Gastrocnemius medialis (tissue), 4 donors: ENCODE measurements around the gene HSFX4. TPM values are rescaled to one million over a fixed set of nuclear protein-coding genes. Genes with fewer than 3 reads are reported as not detected.
"Not testable (repeated sequence)": the region's sequence is repeated elsewhere in the genome, so short reads cannot be mapped to it uniquely, and the experiment has no call there.

Experiments
- ATAC-seq, 2 donors: fragments of 150-250 bp; one replicate each; pipeline ENCODE4 v1.9.1; 2016
- DNase-seq, 2 donors: peaks; one replicate each; pipeline ENCODE4 v3.0.0-alpha.2; 2019
- H3K27ac ChIP-seq, 4 donors: fragments of 200-600 bp; sonication (generic); 1 replicate in 1 of 4; 2 replicates in 3 of 4; pipeline ENCODE4 v1.5.1; 2016 to 2018; ENCODE audit warnings: mild to moderate bottlenecking in 2 of 4, moderate library complexity in 1 of 4
- H3K27me3 ChIP-seq, 3 donors: fragments of 200-600 bp; sonication (generic) in 2 of 3; 1 replicate in 1 of 3; 2 replicates in 2 of 3; pipeline versions ENCODE4 v1.5.1 to v1.6.0; 2016 to 2019; ENCODE audit warnings: mild to moderate bottlenecking in 1 of 3, moderate library complexity in 1 of 3
- H3K36me3 ChIP-seq, 2 donors: fragments of 200-600 bp; sonication (generic) in 1 of 2; one replicate each; pipeline ENCODE4 v1.5.1; 2017 to 2018
- H3K4me1 ChIP-seq, 2 donors: fragments of 200-600 bp; sonication (generic) in 1 of 2; one replicate each; pipeline ENCODE4 v1.5.1; 2016 to 2017; ENCODE audit warnings: mild to moderate bottlenecking in 2 of 2
- H3K4me3 ChIP-seq, 4 donors: fragments of 200-600 bp; sonication (generic) in 3 of 4; 1 replicate in 1 of 4; 2 replicates in 3 of 4; pipeline ENCODE4 v1.5.1; 2016 to 2019; ENCODE audit warnings: mild to moderate bottlenecking in 2 of 4
- H3K9me3 ChIP-seq, 3 donors: fragments of 200-600 bp; sonication (generic) in 2 of 3; 1 replicate in 1 of 3; 2 replicates in 2 of 3; pipeline ENCODE4 v1.5.1; 2016 to 2019
- CTCF ChIP-seq, 5 experiments: fragments of 450-650 bp in 3 of 5; fragments of 200-600 bp in 2 of 5; sonication (generic) in 2 of 5; IDR thresholded peaks in 4 of 5; conservative IDR thresholded peaks in 1 of 5; 1 replicate in 4 of 5; 2 replicates in 1 of 5; pipeline ENCODE4 v1.5.1; 2016 to 2019; ENCODE audit warnings: antibody characterized with exemption in 5 of 5, mild to moderate bottlenecking in 3 of 5, moderate library complexity in 3 of 5
- POLR2A ChIP-seq, 2 donors: fragments of 450-650 bp; IDR thresholded peaks; one replicate each; pipeline ENCODE4 v1.6.1; 2017; ENCODE audit warnings: antibody characterized with exemption in 2 of 2, mild to moderate bottlenecking in 2 of 2, moderate library complexity in 2 of 2
- in situ Hi-C, 4 donors: fragments of 200-750 bp; cut with MboI; loops; one replicate each; pipeline versions ENCODE4 v1.15.0 to v1.8.0; 2017; ENCODE audit warnings: low sequenced_read_pairs in 4 of 4
- intact Hi-C: fragments of 100-400 bp; cut with DNase I; formaldehyde crosslinking; loops from one replicate; pipeline ENCODE4 v1.15.1; 2023; ENCODE audit warnings: low total_unique reads
- total RNA-seq, 4 donors: library from RNA; depleted of rRNA; stranded (reverse); fragments of >200 nt; gene quantifications; one replicate each; pipeline versions ENCODE4 v1.1.0 to v1.2.3, GENCODE V29; 2016

Gene HSFX4
- total RNA-seq, 4 donors from 2014 or later, result not detected

- intact Hi-C loops, result no loop called here
- Histone ChIP-seq H3K9me3 (no peaks in the 10 kb centered on the region), H3K4me3 (no peak overlapping the region), H3K4me1 (no peaks in the 10 kb centered on the region), H3K27me3 (no peaks in the 10 kb centered on the region), H3K27ac (no peak overlapping the region), H3K36me3 (no peaks in the 10 kb centered on the region)
- ATAC-seq, result no peak
- DNase-seq, result no peak
- in situ Hi-C loops, result no loop called here
- TF ChIP-seq POLR2A (IDR thresholded peaks at IDR 0.05) (no peak), CTCF (IDR thresholded peaks at IDR 0.05 in 4 of 5, conservative IDR thresholded peaks at IDR 0.05 in 1 of 5) (no peak)
Observed at GRCh38 chrX:149916745-149917392, 12.5 kb upstream of the HSFX4 start.

GRCh38 chrX:149923836-149924235 lies 5.5 kb upstream of the HSFX4 start:
- not testable (repeated sequence) for H3K27ac ChIP-seq, H3K4me3 ChIP-seq

DNA sequence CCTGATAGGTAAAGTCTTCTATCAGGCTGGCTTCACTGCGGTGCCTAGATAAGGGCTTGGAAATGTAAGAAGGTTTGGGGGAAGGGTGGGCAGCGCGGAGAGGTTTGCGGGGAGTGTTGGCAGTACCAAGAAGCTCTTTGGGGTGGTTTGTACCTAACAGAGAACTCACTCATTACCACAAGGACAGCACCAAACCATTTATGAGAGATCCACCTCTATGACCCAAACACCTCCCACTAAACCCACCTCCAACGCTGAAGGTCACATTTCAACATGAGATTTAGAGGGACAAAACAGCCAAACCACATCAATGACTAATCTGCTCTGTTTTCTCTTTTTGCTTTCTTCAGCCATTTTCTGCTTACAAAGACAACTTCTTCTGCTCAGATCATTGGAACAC lies 4.9 kb upstream of the HSFX4 start:
- H3K9me3 ChIP-seq, H3K27ac ChIP-seq, H3K36me3 ChIP-seq, H3K4me3 ChIP-seq, H3K27me3 ChIP-seq, DNase-seq, ATAC-seq, in situ Hi-C loops, intact Hi-C loops, H3K4me1 ChIP-seq: not testable (repeated sequence)

More at GRCh38 chrX:149923836-149924235, 5.5 kb upstream of the HSFX4 start:
- H3K27me3 ChIP-seq, in situ Hi-C loops, H3K36me3 ChIP-seq, DNase-seq, ATAC-seq, H3K9me3 ChIP-seq, intact Hi-C loops, H3K4me1 ChIP-seq: not testable (repeated sequence)

GRCh38 chrX:149927245-149927963 lies 2.0 kb upstream of the HSFX4 start:
- in situ Hi-C loops, H3K27me3 ChIP-seq, H3K9me3 ChIP-seq, DNase-seq, H3K36me3 ChIP-seq, H3K4me3 ChIP-seq, H3K4me1 ChIP-seq, intact Hi-C loops, ATAC-seq, H3K27ac ChIP-seq: not testable (repeated sequence)

GRCh38 chrX:149927964-149928258 lies 1.5 kb upstream of the HSFX4 start:
- ATAC-seq, intact Hi-C loops, H3K27ac ChIP-seq, H3K4me3 ChIP-seq, H3K27me3 ChIP-seq, H3K4me1 ChIP-seq, DNase-seq, in situ Hi-C loops, H3K36me3 ChIP-seq, H3K9me3 ChIP-seq: not testable (repeated sequence)

DNA sequence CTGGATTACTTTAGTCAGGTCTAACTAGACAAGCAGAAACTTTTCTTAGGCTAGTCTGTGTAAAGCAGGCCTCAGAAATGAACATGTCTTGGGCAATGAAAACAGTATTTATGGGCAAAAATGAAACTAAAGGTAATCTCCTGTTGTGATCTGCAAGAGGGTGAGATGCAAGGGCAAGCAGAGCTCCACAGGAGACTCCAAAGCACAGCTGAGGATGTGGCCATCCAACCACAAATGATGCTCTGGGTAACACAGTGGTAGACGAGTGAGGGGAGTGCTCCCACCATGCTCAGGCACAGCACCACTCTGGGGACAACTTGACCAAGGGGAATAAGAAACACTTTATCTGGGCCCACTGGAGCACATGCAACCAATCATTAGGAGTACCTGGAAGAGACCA lies 738 bp upstream of the HSFX4 start:
- H3K4me1 ChIP-seq, DNase-seq, H3K9me3 ChIP-seq, ATAC-seq, H3K27me3 ChIP-seq, H3K27ac ChIP-seq, intact Hi-C loops, H3K4me3 ChIP-seq, H3K36me3 ChIP-seq, in situ Hi-C loops: not testable (repeated sequence)

DNA sequence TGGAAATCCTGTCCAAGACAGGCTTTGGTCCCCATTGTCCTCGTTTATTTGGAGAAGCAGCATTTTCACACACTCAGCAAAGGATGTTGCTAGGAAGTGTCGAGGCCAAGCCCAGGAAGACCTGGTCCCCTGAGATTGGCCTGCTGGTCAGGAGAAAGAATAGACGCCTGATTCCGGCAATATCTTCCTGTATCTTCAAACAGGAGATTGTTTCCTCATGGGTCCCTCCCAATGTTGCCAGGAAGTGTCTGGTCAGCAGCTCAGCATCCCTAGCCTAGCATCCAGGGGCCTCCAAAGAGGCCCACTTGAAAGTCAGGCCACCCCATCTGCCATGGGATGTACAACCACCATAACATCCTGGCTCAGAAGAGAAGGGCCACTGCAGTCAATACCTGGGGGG lies 2.0 kb downstream of the HSFX4 start:
- H3K4me3 ChIP-seq, H3K4me1 ChIP-seq, ATAC-seq, DNase-seq, H3K27ac ChIP-seq, H3K36me3 ChIP-seq, H3K27me3 ChIP-seq, H3K9me3 ChIP-seq, in situ Hi-C loops: not testable (repeated sequence)
- intact Hi-C loops, result loop anchor here (10.0 kb wide), 1 partner anchor 433 kb away; the partner anchor contains the start of gene MAMLD1

- H3K27me3 ChIP-seq, DNase-seq, in situ Hi-C loops, H3K36me3 ChIP-seq, ATAC-seq, H3K4me3 ChIP-seq, H3K4me1 ChIP-seq, H3K27ac ChIP-seq, H3K9me3 ChIP-seq: not testable (repeated sequence)
- intact Hi-C loops, result loop anchor here (10.0 kb wide), 1 partner anchor 433 kb away; the partner anchor contains the start of gene MAMLD1
Observed at GRCh38 chrX:149932150-149932549, 2.8 kb downstream of the HSFX4 start.

GRCh38 chrX:149932970-149933369 lies 3.6 kb downstream of the HSFX4 start:
- H3K4me3 ChIP-seq, DNase-seq, H3K27ac ChIP-seq, in situ Hi-C loops, H3K4me1 ChIP-seq, ATAC-seq, H3K9me3 ChIP-seq, H3K27me3 ChIP-seq, H3K36me3 ChIP-seq: not testable (repeated sequence)
- intact Hi-C loops, result loop anchor here (10.0 kb wide), 1 partner anchor 432 kb away; the partner anchor contains the start of gene MAMLD1

DNA sequence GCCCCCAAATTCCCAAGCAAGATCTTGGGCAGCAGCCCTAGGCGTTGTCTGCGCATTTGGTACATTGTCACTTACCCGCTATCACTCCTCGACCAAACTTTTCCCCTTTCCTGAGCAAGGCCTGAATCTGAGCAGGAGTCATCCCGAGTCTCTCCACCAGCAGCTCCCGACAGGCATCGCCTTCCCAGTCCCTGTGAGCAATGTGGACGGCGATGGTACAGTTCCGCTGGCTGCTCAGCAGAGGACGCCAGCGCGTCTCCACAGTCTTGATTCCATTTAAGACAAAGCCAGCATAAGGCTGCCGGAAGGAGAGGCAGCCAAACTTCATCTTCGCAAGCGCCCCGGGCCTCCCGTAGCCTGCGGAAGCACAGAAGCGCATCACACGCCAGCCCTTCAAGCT lies 4.2 kb downstream of the HSFX4 start:
- H3K27ac ChIP-seq, in situ Hi-C loops, H3K36me3 ChIP-seq, H3K4me3 ChIP-seq, H3K9me3 ChIP-seq, DNase-seq, ATAC-seq, H3K27me3 ChIP-seq, H3K4me1 ChIP-seq: not testable (repeated sequence)
- intact Hi-C loops, result loop anchor here (10.0 kb wide), 1 partner anchor 431 kb away; the partner anchor contains the start of gene MAMLD1

GRCh38 chrX:149937328-149937727 lies 8.0 kb downstream of the HSFX4 start:
- H3K4me3 ChIP-seq, result peak overlapping the region; percentile 69 to 84 (median 74)
- H3K36me3 ChIP-seq, H3K9me3 ChIP-seq, DNase-seq, ATAC-seq, H3K4me1 ChIP-seq, H3K27me3 ChIP-seq, in situ Hi-C loops: not testable (repeated sequence)
- intact Hi-C loops, result loop anchor here (10.0 kb wide), 1 partner anchor 427 kb away; the partner anchor contains the start of gene MAMLD1
- H3K27ac ChIP-seq, result peak overlapping the region; percentile 90 to 96 (median 92)
